DMS53 treated with DMSO at 0.1 percent for 48 hours (cell line): ENCODE data around the gene RXRA.
"Not testable (repeated sequence)": the region's sequence is repeated elsewhere in the genome, so short reads cannot be mapped to it uniquely, and the experiment has no call there.

ENCODE experiments used
- DNase-seq: peaks from one replicate; lab custom pipeline; 2025; ENCODE audit not compliant: unreplicated experiment; lab: John Stamatoyannopoulos, UW

The RXRA gene

DNA sequence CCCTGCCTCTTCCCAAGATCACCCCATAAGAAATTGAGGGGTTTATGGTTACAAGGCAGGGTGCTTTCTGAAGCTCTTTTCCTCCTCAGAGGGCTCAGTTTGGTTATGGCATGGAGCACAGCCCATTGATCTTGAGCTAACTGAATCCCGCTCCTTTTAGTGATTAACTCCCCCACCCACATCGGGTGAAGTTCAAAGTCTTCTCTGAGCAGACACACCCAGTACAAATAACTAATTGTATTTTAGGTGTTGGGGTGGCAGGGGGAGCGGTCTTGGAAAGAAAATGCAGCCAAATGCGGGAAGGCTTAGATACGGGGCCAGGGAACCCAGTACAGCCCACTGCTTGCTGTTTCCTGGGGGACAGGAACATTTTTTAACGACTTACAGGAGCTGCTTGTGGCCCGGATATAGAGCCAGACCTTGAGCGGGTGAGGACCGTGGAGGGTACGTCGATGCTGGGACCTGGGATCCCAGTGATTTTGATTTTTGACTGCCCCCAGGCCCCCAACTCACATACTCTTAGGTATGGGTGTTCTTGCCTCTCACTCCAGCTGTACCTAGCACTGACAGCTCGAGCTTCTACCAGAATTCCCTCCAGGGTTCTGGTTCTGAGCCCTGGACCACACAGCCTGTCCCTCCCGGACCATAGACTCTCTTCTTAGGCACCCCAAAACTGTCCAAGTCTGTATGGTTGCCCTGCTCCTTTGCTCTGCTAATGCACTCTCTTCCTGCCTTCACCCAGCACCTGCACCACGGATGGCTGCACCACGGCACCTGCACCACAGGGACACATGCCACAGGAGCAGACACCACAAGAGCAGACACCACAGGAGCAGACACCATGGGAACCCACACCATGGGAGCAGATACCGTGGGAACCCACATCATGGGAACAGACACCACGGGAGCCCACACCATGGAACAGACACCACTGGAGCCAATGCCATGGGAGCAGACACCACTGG is 18.3 kb upstream of the RXRA start:
- no peak for DNase-seq

DNA sequence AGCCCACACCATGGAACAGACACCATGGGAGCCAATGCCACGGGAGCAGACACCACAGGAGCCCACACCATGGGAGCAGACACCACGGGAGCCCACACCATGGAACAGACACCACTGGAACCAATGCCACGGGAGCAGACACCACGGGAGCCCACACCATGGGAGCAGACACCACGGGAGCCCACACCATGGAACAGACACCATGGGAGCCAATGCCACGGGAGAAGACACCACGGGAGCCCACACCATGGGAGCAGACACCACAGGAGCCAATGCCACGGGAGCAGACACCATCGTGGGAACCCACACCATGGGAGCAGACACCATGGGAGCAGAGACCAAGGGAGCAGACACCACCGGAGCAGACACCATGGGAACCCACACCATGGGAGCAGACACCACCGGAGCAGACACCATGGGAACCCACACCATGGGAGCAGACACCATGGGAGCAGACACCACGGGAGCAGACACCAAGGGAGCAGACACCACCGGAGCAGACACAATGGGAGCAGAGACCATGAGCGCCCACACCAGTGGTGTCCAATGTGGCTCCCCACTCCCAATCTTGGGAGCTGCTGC is 17.5 kb upstream of the RXRA start:
- not testable (repeated sequence) for DNase-seq

DNA sequence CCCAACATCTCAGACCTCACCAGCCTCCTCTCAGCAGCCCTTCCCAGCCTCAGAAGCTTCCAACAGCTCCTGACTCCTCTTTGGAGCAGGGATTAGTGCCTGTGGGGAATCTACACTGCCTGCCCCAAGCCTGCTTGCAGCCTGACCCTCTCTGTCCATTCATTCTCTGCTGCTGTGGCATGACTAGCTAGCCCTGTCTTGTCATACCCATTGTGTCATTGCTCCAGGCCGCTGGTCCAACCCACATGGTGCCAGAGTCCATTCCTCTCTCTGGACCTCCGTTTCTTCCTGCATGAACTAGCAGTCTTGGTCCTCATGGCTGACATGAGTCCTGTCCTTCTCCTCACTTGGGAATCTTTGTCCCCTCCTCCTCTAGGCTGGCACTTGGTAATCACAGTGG is 12.8 kb upstream of the RXRA start:
- DNase-seq, result no peak

DNA sequence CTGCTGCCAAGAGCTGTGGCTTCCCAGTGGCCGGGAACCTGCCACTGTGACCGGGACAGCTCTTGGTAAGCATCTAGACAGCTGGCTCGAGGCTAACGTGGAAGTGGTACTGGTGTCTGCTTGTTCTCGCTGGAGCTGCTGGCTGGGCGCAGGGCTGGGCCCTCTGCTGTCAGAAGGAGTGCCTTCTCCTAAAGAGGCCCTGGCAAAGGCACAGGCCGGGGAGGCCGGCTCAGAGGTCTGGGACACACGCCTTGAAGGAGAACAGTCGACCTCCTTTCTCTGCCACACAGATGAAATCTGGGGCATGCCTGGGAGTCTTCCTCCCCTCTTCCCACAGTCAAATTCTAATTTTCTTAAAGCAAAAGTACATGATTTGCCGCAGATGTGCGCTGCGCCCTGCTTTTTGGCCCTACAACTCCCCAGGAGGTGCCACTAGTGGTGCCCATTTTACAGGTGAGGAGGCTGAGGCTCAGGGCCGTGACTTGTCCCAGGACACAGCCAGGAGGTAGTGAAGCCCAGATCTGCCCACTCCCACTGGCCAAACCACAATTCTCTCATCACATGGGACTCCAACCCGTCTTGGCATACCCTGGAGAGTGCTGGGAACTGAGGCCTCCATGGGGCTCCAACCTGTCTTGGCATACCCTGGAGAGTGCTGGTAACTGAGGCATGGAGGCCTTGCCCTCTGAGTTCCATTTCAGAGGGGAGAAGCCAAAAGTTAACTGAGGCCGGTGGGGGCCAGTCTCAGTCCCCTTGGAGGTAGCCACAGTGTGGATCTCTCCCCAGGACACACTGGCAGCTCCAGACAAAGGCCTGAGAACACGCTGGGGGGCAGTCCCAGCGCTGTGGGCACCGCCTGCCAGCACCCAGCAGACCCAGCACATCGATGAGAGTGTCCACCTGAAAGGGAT is 12.0 kb upstream of the RXRA start:
- no peak for DNase-seq

DNA sequence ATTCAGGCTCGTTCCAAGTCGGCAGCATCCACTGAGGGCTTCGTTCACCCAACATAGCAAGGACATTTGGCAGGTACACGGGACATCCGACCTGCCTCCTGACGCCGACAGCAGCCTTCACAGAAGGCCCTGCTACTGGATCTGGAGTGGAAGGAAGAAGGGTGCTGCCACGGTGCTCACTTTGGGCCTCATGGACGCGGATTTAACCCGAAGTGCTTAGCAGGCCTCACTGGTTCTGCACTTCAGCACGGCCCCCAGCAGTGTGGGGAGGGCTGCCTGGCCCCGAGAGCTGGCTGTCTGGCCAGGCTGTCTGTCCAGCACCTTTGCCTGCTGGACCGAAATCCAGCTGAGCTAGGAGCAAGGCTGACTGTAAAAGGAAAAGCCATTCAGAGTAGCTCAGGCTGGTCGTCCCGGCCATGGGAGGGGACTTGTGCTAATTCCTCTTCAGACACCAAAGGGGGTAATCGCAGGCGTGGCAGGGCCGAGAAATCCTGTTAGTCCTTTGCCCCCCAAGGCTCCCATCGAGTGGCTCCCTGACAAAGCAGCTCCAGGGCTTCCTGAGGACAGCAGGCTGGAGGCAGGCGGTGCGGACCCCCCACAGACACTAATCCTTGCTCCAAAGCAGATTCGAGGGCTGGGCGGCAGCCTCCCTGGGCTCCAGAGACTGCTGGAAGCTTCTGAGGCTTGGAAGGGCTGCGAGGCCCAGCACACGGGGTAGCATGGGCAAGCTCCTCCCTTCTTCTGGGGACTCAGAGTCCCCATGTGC is 11.1 kb upstream of the RXRA start:
- no peak for DNase-seq

DNA sequence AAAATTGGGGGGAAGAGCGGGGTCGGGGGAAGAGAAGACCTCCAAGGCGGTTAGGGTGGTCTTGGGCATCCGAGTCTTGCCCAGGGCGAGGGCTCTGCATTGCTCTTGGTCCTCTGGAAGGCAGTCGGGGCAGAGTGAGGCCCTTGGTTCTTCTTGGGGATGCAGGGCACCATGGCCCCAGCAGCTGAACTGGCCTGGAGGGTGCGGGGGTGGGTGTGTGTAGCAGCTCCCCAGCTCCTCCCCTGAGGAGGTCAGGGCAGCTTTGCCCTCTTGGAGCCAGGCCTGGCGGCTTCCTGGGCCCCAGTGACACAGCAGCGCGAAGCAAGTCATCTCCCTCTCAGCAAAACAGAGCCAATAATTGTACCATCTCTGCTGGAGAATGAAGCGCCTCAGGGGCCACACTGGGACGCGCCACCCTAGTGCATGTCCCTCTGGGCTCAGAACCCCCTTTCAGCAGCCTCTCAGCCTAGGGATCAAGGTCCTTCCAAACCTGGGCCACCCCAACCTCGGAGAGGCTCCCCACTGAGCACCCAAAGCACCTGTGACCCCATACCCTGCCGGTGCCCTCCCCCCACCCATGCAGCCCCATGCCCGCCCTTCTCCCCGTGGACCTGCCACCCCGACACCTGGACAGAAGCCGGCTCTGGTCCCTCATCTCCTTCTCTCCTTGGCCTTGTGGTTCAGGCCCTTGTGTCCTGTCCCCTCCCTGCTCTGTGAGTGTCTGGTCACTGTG is 10.4 kb upstream of the RXRA start:
- DNase-seq, result no peak

DNA sequence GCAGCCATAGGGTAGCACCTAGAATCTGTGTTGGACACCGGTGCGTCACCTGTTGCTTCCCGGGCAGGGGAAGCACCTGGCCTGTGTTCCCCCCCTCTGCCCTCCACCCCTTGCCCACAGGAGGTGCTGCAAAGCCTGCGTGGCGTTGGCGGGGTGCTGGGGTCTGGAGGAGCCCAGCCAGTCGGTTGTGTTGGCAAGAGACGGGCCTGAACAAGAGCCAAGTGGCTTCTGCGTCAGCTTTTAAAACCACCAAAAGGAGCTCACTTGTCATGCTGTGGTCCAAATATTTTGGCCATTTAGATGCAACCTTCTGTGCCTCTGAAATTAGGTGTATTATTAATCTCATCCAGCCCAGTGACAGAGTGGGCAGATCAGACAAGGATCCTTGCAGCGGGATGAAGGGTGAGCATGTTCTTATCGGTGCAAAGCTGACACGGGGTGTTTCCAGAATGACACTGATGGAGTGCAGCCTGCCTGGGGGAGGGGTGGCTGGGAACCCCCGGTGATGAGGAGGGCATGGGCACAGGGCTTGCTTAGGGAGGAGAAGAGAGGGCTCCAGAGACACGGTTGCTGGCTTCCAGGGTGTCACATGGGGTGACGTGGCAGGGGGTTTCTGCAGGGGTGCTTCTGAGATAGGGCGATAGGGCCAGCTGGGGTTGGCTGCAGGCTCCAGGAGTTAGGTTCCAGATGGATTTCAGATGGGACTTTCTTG is 9.7 kb upstream of the RXRA start:
- no peak for DNase-seq

DNA sequence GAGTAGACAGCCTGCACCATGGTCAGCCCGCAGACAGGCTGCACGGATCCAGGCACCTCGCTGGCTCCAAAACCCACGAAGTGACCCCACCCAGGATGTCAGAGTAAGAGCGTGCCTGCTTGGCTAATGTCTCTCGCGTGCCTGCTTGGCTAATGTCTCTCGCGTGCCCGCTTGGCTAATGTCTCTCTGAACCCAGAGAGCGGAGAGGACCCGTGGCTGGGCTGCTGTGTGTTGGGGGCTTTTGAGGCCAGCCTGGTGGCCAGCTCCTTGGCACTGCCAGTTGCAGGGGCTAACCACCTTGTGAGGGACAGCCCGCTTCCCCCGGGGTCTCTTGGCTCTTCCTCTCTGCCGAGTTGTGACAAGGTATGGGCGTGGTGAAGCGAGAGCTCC is 8.9 kb upstream of the RXRA start:
- DNase-seq, result no peak

DNA sequence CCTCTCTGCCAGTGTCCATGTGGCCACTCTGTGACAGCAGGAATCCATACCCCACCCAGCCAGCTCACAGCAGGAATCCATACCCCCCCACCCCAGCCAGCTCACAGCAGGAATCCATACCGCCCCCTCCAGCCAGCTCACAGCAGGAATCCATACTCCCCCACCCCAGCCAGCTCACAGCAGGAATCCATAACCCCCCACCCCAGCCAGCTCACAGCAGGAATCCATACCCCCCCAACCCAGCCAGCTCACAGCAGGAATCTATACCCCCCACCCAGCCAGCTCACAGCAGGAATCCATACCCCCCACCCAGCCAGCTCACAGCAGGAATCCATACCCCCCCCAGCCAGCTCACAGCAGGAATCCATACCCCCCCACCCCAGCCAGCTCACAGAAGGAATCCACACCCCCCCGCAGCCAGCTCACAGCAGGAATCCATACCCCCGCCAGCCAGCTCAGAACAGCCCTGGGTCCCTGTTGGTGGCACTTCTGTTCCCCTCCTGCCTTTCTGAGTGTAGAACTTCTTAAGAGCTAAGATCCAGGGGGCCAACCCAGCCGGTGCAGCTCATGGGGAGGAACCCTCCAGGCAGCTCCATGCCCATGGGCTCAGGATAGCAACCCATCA is 8.4 kb upstream of the RXRA start:
- no peak for DNase-seq

DNA sequence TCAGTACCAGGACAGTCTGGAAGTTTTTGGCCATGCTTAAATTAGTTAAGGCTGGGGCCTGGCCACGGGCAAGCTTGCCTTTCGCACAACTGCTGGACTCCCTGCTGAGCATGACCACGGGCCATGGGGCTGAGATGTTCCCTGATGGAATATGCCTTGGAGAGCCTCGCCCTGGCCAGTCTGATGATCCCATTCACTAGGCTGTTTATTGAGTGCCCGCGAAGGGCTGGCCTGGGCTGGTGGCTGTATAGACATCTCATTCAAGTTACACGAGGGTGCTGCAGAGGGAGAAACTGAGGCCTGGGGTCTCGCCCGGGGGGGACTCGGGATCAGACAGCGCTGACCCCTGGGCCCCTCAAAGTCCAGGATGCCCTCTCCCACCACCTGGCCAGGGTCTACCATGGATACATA is 7.8 kb upstream of the RXRA start:
- no peak for DNase-seq

DNA sequence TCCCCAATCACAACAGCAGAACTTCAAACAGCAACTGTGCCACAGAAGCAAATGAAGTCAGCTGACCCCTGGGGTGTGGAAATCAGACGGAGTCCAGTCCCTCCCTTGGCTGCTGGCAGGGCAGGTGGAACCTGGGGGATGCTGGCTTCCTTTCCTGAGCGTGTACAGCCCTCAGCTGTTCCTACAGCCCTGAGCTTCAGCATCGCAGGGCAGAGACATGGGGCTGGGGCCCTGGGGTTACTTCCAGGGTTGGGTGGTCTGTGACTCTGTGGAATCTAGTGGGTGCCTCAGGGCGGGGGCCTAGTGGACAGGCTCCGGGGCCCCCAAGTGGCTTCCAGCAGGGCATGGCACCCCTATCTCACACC is 7.3 kb upstream of the RXRA start:
- no peak for DNase-seq

DNA sequence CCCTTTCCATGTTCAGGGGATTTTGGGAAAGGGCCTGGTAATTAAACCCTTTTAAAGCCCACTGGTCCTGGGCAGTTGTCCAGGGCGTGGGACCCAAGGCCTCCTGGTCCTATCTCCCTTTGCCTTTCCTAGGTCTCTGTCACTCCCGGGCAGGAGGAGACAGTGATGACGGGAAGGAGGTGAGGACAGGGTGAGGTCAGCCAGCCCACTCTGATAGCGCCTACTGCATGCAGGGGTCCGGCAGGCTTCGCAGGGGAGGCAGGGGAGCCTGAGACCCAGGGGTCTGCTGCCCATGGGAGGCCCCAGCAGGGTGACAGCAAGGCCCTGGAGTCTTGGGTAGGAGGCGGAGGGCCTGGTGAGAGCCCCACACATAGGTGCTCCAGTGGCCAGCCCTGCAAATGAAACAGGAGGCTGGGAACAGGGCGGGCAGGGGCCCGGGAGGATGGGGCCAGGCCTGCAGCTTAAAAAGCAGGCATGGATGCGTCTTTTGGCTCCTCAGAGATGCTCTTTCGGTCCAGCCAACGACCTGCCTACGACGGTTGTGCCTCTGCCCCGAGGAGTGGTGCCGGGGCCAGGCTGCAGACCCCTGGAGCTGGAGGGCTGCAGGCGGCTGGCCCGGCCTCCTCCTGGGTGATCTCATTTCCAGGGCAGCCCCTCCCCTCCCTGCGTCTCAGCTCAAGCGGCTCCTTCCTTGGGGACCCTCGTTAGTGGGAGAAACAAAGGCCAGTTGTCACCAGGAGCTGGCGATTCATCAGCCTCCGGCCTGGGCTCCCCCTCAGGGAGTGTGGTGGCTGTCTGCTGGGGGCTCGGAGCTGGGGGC is 6.7 kb upstream of the RXRA start:
- DNase-seq, result no peak

DNA sequence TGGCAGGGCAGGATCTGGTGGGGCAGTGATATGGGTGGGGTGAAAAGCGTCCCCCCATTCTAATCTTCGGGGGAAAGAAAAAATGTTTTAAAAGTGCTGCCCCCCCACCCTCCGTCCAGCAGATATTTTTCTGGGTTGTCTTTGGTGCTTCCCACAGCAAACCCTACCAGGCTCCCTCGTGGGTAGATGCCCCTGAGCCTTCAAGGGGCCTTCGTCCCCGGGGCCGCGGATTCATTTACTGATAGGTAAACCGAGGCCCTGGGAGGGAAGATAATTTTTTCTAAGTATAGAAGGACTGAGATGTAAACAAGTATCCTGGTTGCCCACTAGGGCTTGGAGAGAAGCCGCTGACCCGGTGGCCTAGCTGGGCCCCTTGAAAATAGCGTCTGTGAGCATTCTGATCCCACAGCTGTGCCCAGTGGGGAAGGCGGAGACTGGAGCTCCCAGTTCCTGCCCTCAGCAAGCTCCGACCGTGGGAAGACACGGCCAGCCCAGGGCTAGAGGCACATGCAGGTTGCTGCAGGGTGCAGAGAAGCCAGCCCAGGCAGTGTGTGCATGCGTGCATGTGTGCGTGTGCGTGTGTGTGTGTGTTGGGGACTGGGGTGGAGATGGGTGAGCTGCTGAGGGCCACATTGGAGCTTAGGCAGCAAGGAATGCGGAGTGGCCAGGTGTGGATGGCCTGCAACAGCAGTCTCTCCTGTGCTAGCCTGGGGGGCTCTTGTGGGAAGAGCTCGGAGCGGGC is 6.0 kb upstream of the RXRA start:
- DNase-seq, result no peak

DNA sequence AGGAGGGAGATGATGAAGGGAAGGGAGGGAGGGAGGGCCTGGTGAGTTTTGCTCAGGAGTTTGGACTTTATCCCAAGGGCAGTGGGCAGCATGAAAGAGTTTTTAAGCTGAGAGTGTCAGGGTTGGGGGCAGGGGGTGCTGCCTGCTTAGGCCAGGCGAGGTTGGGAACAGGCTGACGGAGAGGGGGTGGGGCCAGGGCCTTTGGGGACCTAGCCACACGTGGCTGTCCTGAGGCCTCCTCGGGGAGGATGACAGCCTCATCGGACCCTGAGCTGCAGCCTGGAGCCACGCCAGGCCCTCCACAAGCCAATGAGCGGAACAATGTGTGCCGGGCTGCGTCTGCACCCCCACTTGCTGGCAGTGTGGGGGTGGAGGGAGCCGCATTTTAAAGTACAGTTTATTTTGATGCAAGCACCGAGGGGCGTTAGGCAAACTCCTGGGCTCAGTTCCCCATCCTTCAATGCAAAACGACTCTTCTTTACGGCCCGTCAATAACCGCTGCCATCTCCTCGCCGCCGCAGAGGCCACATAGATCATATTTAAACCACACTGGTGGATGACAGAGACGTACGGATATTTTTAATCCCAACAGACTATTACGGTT is 5.3 kb upstream of the RXRA start:
- no peak for DNase-seq

DNA sequence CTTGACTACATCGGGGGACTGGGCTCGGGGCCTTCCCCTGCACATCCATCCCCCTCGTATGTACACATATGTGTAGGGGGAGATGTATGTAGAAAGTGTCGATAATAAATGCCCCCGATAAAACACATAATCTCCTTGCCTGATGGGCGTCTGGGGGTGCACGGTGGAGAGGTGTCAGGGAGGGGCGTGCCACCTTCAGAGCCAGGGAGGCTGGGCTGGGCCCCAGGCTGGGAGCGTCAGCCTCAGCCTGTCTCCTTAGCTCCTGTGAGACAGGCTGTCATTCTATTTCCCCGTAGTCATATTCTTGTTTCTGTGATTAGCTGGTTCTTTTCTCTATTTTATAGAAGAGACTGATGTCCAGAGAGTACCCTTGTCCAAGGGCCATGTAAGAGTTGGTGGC is 4.7 kb upstream of the RXRA start:
- no peak for DNase-seq

DNA sequence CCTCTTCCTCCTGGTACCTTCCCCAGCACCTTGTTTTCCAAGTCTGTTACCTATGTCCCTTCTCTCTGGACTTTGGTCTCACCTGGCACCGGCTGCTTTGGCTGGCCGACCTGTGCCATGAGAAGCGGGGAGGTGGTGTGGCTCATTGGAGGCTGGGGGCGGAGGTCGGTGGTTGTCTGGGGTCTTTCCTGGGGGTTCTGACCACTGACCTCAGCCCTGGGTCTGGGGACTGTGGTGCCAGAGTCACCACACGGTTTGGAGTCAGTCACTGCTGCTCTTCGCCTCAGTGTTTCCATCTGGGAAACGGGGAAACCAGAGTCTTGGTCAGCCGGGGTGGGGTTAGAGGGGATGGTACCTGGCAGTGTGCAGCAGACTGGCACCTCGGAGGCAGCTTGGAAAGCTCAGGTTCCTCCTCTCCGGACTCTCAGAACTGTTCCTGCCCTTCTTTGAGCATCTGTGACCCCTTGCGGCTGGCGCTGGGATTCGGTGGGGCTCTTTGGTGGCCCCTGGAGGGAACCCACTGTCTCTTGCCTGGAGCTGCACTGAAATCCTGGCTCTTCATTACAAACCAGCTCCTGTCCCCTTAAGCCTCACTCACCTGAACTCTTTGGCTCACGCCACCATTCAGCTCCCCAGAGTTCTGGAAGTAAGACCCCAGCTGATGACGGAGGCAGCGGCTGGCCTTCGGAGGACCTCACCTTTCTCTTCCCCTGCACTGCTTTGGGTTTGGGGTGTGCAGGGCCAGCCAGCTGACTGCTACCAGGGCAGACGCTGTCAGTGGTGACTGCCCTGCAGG is 4.1 kb upstream of the RXRA start:
- no peak for DNase-seq
